PC-3 (cell line): ENCODE data around the gene TPTE2.
"Not testable (repeated sequence)": the region's sequence is repeated elsewhere in the genome, so short reads cannot be mapped to it uniquely, and the experiment has no call there.

Source experiments
- CTCF ChIP-seq: fragments of 300-600 bp; sonication (generic); conservative IDR thresholded peaks from 2 replicates; pipeline ENCODE4 v1.5.1; 2017; ENCODE audit warnings: antibody characterized with exemption, low read depth, mild to moderate bottlenecking, low read length
- EZH2 ChIP-seq: fragments of 300-600 bp; sonication (generic); IDR thresholded peaks from one replicate; pipeline ENCODE4 v1.6.1; 2017; ENCODE audit warnings: antibody characterized with exemption, mild to moderate bottlenecking, low read length; ENCODE audit not compliant: unreplicated experiment
- EZH2phosphoT487 ChIP-seq: fragments of 300-600 bp; sonication (generic); IDR thresholded peaks from 2 replicates; pipeline ENCODE4 v1.6.1; 2018; ENCODE audit warnings: mild to moderate bottlenecking, antibody characterized with exemption, low read length, borderline replicate concordance

GRCh38 chr13:19412494-19412893 is 148.8 kb downstream of the TPTE2 start:
- not testable (repeated sequence) for TF ChIP-seq CTCF, EZH2, EZH2phosphoT487
